H1 (cell line): ENCODE measurements around the gene CERKL. TPM values are rescaled to one million over a fixed set of nuclear protein-coding genes. Genes with fewer than 3 reads are reported as not detected.

ENCODE experiments used
- CTCF ChIA-PET: fragments of 300-600 bp; sonication (Branson Sonifier 250); formaldehyde crosslinking; loops from one replicate; lab custom pipeline; 2021; ENCODE audit not compliant: partially characterized antibody; lab: Charles Lee
- POLR2A ChIA-PET: fragments of 300-600 bp; sonication (Branson Sonifier 250); formaldehyde crosslinking; loops from one replicate; lab custom pipeline; 2021; ENCODE audit warnings: inconsistent platforms; ENCODE audit not compliant: partially characterized antibody; lab: Charles Lee
- DNase-seq, 2 experiments: peaks; one replicate each; pipeline versions ENCODE4 v3.0.0 to v3.0.0-alpha.2; 2010 to 2022; ENCODE audit warnings: low spot score in 2 of 2, low read depth in 1 of 2, mixed read lengths in 1 of 2
- FAIRE-seq: peaks from 2 replicates; lab custom pipeline; 2011; peaks lifted over from hg19 to GRCh38; lab: Jason Lieb, UNC
- H2AFZ ChIP-seq: 2 replicates; pipeline ENCODE4 v1.8.1; 2012; ENCODE audit warnings: low read length, inconsistent platforms
- H2AK5ac ChIP-seq: 2 replicates; pipeline ENCODE4 v1.6.1; 2013; ENCODE audit warnings: low read depth, low read length
- H2BK120ac ChIP-seq: replicated peaks from 2 replicates; pipeline ENCODE3; 2013; ENCODE audit warnings: low read depth, low read length, inconsistent platforms
- H2BK12ac ChIP-seq: 2 replicates; pipeline ENCODE4 v1.6.1; 2013; ENCODE audit warnings: low read depth, low read length
- H2BK15ac ChIP-seq: 2 replicates; pipeline ENCODE4 v1.6.1; 2013; ENCODE audit warnings: low read length
- H2BK20ac ChIP-seq: 2 replicates; pipeline ENCODE4 v1.6.1; 2013; ENCODE audit warnings: low read length
- H2BK5ac ChIP-seq: 2 replicates; pipeline ENCODE4 v1.6.1; 2013; ENCODE audit warnings: low read depth, low read length
- H3K14ac ChIP-seq: 2 replicates; pipeline ENCODE4 v1.6.1; 2013; ENCODE audit warnings: inconsistent platforms; ENCODE audit not compliant: insufficient read length
- H3K18ac ChIP-seq: 2 replicates; pipeline ENCODE4 v1.6.1; 2013; ENCODE audit warnings: low read length; ENCODE audit errors: extremely low read depth
- H3K23ac ChIP-seq: 2 replicates; pipeline ENCODE4 v1.6.1; 2013; ENCODE audit warnings: inconsistent platforms; ENCODE audit not compliant: insufficient read length
- H3K23me2 ChIP-seq: 2 replicates; pipeline ENCODE4 v1.6.1; 2013; ENCODE audit warnings: low read depth, low read length
- H3K27ac ChIP-seq: 2 replicates; pipeline ENCODE4 v1.6.1; 2011; ENCODE audit warnings: low read depth, low read length, inconsistent platforms
- H3K27me3 ChIP-seq, 4 experiments: replicated peaks in 1 of 4; 1 replicate in 1 of 4; 2 replicates in 3 of 4; pipeline versions ENCODE4 v1.6.1 to v1.8.1; 2011 to 2013; ENCODE audit warnings: low read length in 3 of 4, mild to moderate bottlenecking in 3 of 4, inconsistent platforms in 2 of 4, mixed read lengths in 2 of 4, moderate library complexity in 1 of 4; ENCODE audit not compliant: control insufficient read depth in 3 of 4, insufficient read depth in 3 of 4; ENCODE audit errors: extremely low read depth in 1 of 4
- H3K36me3 ChIP-seq, 4 experiments: 2 replicates each; pipeline versions ENCODE4 v1.6.1 to v1.8.1; 2011 to 2013; ENCODE audit warnings: mild to moderate bottlenecking in 4 of 4, low read length in 3 of 4, moderate library complexity in 2 of 4, control low read depth in 1 of 4, inconsistent platforms in 1 of 4; ENCODE audit not compliant: insufficient read depth in 4 of 4, control insufficient read depth in 2 of 4
- H3K4ac ChIP-seq: replicated peaks from 2 replicates; pipeline ENCODE3; 2013; ENCODE audit warnings: low read length, low read depth, mixed read lengths, inconsistent platforms; ENCODE audit not compliant: insufficient read length
- H3K4me1 ChIP-seq, 4 experiments: replicated peaks in 1 of 4; 1 replicate in 1 of 4; 2 replicates in 3 of 4; pipeline versions ENCODE4 v1.6.1 to v1.8.1; 2011 to 2013; ENCODE audit warnings: low read length in 3 of 4, inconsistent platforms in 2 of 4, mixed read lengths in 1 of 4; ENCODE audit not compliant: insufficient read depth in 4 of 4, control insufficient read depth in 3 of 4
- H3K4me2 ChIP-seq, 2 experiments: 2 replicates each; pipeline versions ENCODE4 v1.6.1 to v1.8.1; 2011 to 2013; ENCODE audit warnings: low read depth in 2 of 2, low read length in 2 of 2, control low read depth in 1 of 2, inconsistent platforms in 1 of 2, mild to moderate bottlenecking in 1 of 2; ENCODE audit not compliant: insufficient read depth in 1 of 2
- H3K4me3 ChIP-seq, 4 experiments: fragments of 200-600, 300-600 bp in 1 of 4; sonication (generic), shearing (Covaris generic), sonication (Bioruptor Twin) in 1 of 4; 2 replicates each; pipeline versions ENCODE4 v1.5.1 to v1.8.1; 2011 to 2016; ENCODE audit warnings: low read length in 4 of 4, low read depth in 3 of 4, control low read depth in 2 of 4, inconsistent platforms in 2 of 4, mild to moderate bottlenecking in 2 of 4, mixed read lengths in 1 of 4, moderate library complexity in 1 of 4; ENCODE audit not compliant: insufficient read depth in 2 of 4; ENCODE audit errors: extremely low read depth in 1 of 4
- H3K56ac ChIP-seq: replicated peaks from 2 replicates; pipeline ENCODE3; 2013; ENCODE audit warnings: low read depth, mild to moderate bottlenecking, mixed read lengths, low read length, inconsistent platforms; ENCODE audit not compliant: insufficient read length
- H3K79me1 ChIP-seq: 2 replicates; pipeline ENCODE4 v1.6.1; 2013; ENCODE audit warnings: low read depth, low read length, control low read depth
- H3K79me2 ChIP-seq, 2 experiments: 2 replicates each; pipeline versions ENCODE4 v1.6.1 to v1.8.1; 2012 to 2013; ENCODE audit warnings: low read length in 2 of 2, mild to moderate bottlenecking in 2 of 2, inconsistent platforms in 1 of 2; ENCODE audit not compliant: insufficient read depth in 2 of 2, control insufficient read depth in 1 of 2
- H3K9ac ChIP-seq, 4 experiments: replicated peaks in 1 of 4; 1 replicate in 1 of 4; 2 replicates in 3 of 4; pipeline versions ENCODE4 v1.6.1 to v1.8.1; 2011 to 2013; ENCODE audit warnings: low read depth in 3 of 4, low read length in 3 of 4, control low read depth in 2 of 4, mild to moderate bottlenecking in 2 of 4, moderate library complexity in 2 of 4, inconsistent platforms in 1 of 4; ENCODE audit errors: extremely low read depth in 1 of 4
- H3K9me3 ChIP-seq, 2 experiments: 2 replicates each; pipeline versions ENCODE4 v1.6.1 to v1.8.1; 2012 to 2013; ENCODE audit warnings: mild to moderate bottlenecking in 2 of 2, moderate library complexity in 2 of 2, control low read depth in 1 of 2, inconsistent platforms in 1 of 2, low read depth in 1 of 2, low read length in 1 of 2, mixed read lengths in 1 of 2; ENCODE audit not compliant: insufficient read depth in 2 of 2
- H4K20me1 ChIP-seq, 2 experiments: replicated peaks in 1 of 2; 2 replicates each; pipeline versions ENCODE3 to v1.8.1; 2011 to 2013; ENCODE audit warnings: inconsistent platforms in 2 of 2, low read length in 2 of 2, mild to moderate bottlenecking in 1 of 2; ENCODE audit not compliant: insufficient read depth in 2 of 2, control insufficient read depth in 1 of 2
- H4K5ac ChIP-seq: 2 replicates; pipeline ENCODE4 v1.6.1; 2013; ENCODE audit warnings: low read length, low read depth, mixed read lengths, inconsistent platforms; ENCODE audit not compliant: insufficient read length
- H4K8ac ChIP-seq: 2 replicates; pipeline ENCODE4 v1.8.0; 2013; ENCODE audit warnings: mild to moderate bottlenecking, moderate library complexity, low read length, inconsistent platforms; ENCODE audit not compliant: insufficient read depth; ENCODE audit errors: extremely low read depth
- H4K91ac ChIP-seq: replicated peaks from 2 replicates; pipeline ENCODE3; 2013; ENCODE audit warnings: low read length, mixed read lengths, inconsistent platforms; ENCODE audit not compliant: insufficient read length
- CBX8 ChIP-seq: fragments of 300-800, 300-1000 bp; sonication (generic); IDR thresholded peaks from 2 replicates; pipeline ENCODE4 v1.7.1; 2016; ENCODE audit warnings: low read depth, low read length, borderline replicate concordance
- RFX5 ChIP-seq: IDR thresholded peaks from 2 replicates; pipeline ENCODE4 v1.6.1; 2011; ENCODE audit warnings: low read depth, low read length, improper control_type of control experiment, borderline replicate concordance
- YY1 ChIP-seq: IDR thresholded peaks from 2 replicates; pipeline ENCODE4 v1.6.1; 2011; ENCODE audit warnings: low read depth, mild to moderate bottlenecking, low read length
- ZNF274 ChIP-seq: IDR thresholded peaks from 2 replicates; pipeline ENCODE4 v1.7.0; 2012; ENCODE audit warnings: low read length, borderline replicate concordance; ENCODE audit errors: extremely low read depth
- WGBS, 2 experiments: shearing (Covaris generic) in 1 of 2; methylation state at CpG; one replicate each; pipeline versions ENCODE4 v1.1.6 to v1.1.7; 2013 to 2015; ENCODE audit warnings: low lambda C conversion rate in 2 of 2, mixed read lengths in 2 of 2, inconsistent platforms in 1 of 2, low coverage in 1 of 2, missing lambda C conversion rate in 1 of 2; ENCODE audit not compliant: insufficient replicate concordance in 2 of 2, insufficient coverage in 1 of 2, insufficient read length in 1 of 2; ENCODE audit errors: extremely low coverage in 1 of 2, missing lambda C conversion rate in 1 of 2; 5-methylcytosine and 5-hydroxymethylcytosine counted together
- polyA plus RNA-seq, 7 experiments: library from polyadenylated mRNA; depleted of rRNA in 3 of 7; stranded (reverse) in 5 of 7; unstranded in 2 of 7; fragments of >200 nt in 5 of 7; fragments of 200-250 nt in 2 of 7; gene quantifications; 1 replicate in 5 of 7; 2 replicates in 1 of 7; 4 replicates in 1 of 7; pipeline versions ENCODE4 v1.2.1 to v1.2.3, GENCODE V29; 2011 to 2013; ENCODE audit warnings: missing spikeins in 2 of 7, mixed read lengths in 2 of 7
- total RNA-seq: library from RNA; stranded (reverse); fragmentation: NEBNext Ultra II Directional; extraction: Animal tissue kit (Norgen Biotek cat#: 25700); gene quantifications from 2 replicates; pipeline ENCODE4 v1.2.1, GENCODE V29; 2021

The CERKL gene
- total and polyA plus RNA-seq, 2 of the 8 experiments (the other 6 are each of a cell fraction or from before 2014, with no cell fraction given), result 0.05 TPM; not detected in 1

DNA sequence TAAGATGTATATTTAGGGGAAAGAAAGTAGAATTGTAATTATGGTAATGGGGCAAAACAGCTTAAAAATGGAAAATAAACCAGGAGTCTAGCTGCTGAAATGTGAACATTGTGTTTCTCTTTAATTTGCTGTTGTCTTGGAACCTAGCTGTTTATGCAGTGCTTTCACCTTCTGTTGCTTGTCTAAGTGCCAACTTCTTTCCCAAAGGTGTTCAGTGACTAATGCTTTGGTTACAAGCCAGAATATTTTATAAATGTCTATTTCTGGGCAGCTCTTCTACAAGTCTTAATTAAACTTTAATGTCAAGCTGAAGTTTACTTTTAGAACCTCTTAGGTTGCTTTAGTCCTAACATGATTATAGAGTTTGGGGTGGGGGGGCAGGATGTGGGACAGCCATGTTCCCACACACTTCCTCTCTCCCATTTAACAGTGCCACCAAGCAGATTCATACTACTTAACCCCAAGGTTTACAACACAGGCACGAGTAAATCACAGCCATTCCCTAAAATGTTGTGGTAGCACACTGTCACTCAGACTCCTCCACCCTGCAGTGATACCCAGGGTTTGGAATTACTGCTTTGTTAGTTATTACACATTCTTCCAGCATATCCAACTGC is 139.1 kb downstream of the CERKL start:
- TF ChIP-seq CBX8, result no peak
- no peak for TF ChIP-seq ZNF274
- TF ChIP-seq YY1, result no peak
- no peak for TF ChIP-seq RFX5
- no peak overlapping the region for H3K27ac ChIP-seq
- no peak for FAIRE-seq
- no peak overlapping the region for H3K4me2 ChIP-seq
- no peaks in the 10 kb centered on the region for H3K36me3 ChIP-seq
- no peak overlapping the region for H2BK15ac ChIP-seq
- H3K4me3 ChIP-seq, result no peak overlapping the region
- H3K79me2 ChIP-seq, result no peaks in the 10 kb centered on the region
- no peak overlapping the region for H4K91ac ChIP-seq
- H2BK5ac ChIP-seq, result no peak overlapping the region
- no peaks in the 10 kb centered on the region for H4K20me1 ChIP-seq
- H3K4me1 ChIP-seq, result no peaks in the 10 kb centered on the region
- no peaks in the 10 kb centered on the region for H3K79me1 ChIP-seq
- H3K27me3 ChIP-seq, result no peaks in the 10 kb centered on the region
- ChIA-PET CTCF (interaction anchor here (1.2 to 1.7 kb wide), 3 partner anchors 56 to 79 kb away, joined by 3 to 6 read pairs (median 3); no protein-coding TSS in a partner anchor), POLR2A (no interaction called here)
- no peak overlapping the region for H2BK12ac ChIP-seq
- H2AK5ac ChIP-seq, result no peak overlapping the region
- no peak overlapping the region for H3K18ac ChIP-seq
- no peak overlapping the region for H3K23ac ChIP-seq
- H3K9ac ChIP-seq, result no peak overlapping the region
- H3K23me2 ChIP-seq, result no peaks in the 10 kb centered on the region
- H2BK20ac ChIP-seq, result no peak overlapping the region
- H3K14ac ChIP-seq, result no peak overlapping the region
- no peak overlapping the region for H4K5ac ChIP-seq
- 0 out of 2 replicates have a peak overlapping the region, but pooled peaks have one; percentile 35 for H2AFZ ChIP-seq
- H3K4ac ChIP-seq, result no peak overlapping the region
- no peaks in the 10 kb centered on the region for H3K9me3 ChIP-seq
- 100% methylated on average over 1 of the region's 1 CpG; no CpG with 5 or more reads in 1 of the 2 experiments for WGBS, 2 experiments
- no peak overlapping the region for H4K8ac ChIP-seq
- H2BK120ac ChIP-seq, result no peak overlapping the region
- H3K56ac ChIP-seq, result no peak overlapping the region
- DNase-seq, result no peak
